Measurements from ENCODE around the gene SPDYA.
A peak's percentile ranks its signal among the peaks of the same experiment; 100 is the strongest.
"Not testable (repeated sequence)": the region's sequence is repeated elsewhere in the genome, so short reads cannot be mapped to it uniquely, and the experiment has no call there.

SPDYA gene

DNA sequence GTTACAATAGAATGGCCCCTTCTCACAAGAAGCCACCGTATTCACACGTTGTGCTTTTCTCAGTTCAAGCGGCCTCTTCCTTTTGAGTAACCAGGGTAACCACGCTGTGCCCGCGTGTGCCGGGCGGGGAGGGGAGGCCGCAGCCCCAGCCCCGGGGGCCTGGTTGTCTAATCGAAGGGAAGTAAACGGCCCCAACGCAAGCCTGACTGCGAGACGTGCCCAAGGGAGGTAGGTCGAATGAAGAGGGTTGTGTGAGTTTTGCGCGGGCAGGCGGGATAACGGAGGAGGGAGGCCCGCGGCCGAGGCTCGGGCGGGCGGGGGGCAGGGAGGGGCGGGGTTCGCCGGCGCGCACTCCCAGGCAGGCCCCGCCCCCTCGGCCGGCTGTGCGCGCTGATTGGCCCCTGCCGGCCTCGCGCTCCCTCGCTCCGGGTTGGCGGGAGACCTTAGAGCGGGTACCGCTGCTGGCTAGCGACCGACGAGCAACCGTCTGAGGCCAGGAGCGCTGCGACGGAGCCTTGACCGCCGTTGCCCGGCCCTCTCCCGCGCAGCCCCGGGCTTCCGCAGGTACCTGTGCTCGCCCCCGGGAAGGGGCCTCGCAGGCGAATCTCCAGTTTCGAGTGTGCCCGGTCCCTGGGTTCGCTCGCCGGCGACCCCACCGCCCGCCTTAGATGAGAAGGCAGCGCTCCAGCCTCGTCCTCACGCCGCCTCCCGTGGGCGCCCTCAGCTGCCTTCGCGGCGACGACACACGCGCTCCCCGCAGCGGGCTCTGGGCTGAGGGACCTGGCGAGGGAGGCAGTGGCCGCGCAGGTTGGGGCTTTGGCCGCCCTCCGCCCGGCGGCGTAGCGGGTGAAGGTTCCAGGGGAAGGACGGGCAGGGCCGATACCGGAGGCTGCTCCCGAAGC lies at the start of gene SPDYA:
SPDYA (plus strand) TSS at position 451 of the 902 bp plus-strand sequence. CDS start 5,181 bp downstream, outside the sequence.
- FAIRE-seq, result no peak

DNA sequence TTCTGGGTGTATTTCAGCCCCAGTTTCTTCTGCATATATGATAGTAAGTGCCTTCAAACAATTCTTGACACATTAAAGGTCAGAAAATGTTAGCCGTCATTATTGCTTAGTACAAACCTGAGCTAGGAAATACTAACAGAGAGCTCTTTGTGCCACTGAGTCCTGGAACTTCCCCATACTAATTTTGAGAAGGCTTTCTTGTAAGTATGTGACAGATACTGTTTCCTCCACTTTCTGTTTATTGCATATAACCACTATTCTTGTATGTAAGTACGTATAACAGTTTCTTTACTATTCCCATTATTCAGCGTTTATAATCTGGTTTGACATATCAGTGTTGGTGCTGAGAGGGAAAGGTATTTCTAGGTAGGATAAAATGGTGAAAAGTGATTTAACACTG lies 49.2 kb upstream of the SPDYA start:
- FAIRE-seq, result no peak

DNA sequence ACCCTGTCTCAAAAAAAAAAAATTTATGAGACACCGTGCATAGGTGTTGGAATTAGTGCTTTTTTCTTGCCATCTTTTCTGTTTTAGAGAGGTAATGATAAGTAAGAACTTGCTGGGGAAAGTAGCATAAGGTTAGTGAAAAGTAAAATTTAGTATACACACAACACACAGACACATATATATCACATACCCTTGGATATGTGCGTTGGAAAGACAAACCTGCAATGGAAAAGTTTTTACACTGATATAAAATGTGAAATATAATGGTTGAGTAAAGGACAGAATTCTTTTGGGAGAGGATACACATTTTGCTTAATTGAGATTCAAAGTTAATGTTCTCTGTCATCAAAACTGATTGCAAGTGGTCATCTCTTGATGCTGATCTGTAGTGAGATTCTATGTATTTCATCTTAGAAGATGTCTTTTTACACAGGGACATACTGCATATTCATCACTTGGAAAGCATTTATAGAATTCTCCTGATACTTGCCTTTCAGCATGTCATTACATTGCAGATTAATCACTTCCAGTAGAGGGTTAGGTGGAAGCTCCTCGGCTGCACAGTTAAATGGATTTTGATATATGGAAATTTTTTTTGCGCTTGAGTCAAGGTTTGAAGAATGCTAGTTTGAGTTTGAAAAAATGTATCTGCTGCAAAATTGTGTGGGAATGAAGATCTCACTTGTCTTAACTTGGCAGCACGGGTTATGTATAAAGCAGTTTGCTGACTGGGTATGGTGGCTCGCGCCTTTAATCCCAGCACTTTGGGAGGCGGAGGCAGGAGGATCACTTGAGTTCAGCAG lies 45.5 kb upstream of the SPDYA start:
- no peak for FAIRE-seq

DNA sequence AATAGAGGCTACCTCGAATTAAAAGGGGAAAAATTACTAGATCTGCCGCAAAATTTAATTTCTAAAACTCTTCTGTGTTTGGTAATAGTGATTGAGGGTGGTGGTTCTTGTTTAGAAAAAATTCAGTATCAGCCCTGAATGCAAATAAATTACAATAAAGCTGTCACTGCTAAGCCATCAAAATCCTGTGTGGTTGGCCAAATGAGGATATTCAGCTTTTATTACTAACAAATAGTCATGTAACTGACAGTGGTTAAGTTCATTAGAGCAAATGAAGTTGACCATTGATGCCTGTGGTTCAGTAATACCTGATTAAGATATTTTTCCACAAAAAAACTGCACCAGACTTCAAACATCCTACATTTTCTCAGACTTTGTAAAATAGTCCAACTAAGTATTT lies 44.6 kb upstream of the SPDYA start:
- FAIRE-seq, result no peak

DNA sequence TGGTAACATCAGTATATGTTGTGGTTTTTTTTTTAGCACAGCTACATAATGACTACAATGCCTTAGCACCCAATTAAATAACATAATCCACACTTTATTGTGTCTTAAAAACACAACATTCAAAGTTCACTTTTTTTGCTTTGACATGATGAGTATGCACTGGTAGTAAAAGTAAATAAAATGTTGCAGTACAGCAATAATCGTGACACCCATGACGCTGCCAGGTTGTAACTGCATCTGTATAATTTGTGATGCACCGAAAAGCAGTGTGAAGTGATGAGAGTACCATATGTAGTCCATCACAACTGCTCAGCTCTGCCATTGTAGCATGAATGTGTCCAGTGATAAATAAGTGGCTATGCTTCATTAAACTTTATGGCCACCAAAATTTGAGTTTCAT lies 43.3 kb upstream of the SPDYA start:
- FAIRE-seq, result no peak

DNA sequence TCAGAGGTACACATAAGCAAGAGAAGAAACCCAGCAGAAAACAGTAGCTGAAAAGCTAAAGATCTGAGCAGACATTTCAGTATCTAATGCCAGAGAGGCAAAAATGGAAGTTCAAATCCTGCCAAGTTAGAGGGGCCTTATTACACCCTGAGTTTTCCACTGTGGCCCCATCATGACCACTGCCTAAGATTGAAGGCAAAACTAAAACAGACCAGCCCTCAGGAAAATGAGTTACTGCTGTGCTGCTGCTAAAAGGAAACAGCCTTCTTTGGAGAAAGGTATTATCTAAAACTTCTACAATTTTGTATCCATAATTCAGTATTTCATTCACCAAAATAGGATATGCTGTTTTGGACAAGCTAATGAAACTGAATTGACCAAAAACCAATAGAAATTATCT lies 42.2 kb upstream of the SPDYA start:
- FAIRE-seq, result no peak

DNA sequence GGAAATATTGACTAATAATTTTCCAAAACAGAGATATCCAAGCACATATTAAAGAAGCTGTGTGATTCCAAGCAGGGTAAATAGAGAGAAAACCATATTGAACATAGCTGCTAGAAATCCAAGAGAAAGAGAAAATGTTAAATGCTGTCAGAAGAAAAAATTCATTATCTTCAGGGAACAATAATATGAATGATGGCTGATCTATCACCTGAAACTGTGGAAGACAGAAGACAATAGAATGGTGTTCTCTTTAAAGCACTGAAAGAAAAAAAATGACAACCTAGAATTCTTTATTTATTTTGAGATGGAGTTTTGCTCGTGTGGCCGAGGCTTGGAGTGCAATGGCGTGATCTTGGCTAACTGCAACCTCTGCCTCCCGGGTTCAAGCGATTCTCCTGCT lies 41.7 kb upstream of the SPDYA start:
- FAIRE-seq, result no peak

DNA sequence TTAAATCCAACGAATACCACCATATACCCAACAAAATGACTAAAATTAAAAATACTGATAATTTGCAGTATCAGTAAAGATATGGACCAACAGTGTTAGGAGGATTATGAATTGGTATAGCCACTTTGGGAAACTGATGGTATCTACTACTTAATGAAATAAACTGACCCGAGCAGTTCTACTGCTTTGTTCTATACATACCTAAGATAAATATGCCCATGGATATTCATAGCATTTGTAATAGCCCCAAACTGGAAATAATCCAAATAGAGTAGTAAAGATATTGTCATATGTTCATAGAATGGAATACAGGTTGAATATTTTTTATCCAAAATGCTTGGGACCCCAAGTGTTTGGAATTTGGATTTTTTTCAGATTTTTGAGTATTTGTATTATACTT lies 38.3 kb upstream of the SPDYA start:
- FAIRE-seq, result no peak

DNA sequence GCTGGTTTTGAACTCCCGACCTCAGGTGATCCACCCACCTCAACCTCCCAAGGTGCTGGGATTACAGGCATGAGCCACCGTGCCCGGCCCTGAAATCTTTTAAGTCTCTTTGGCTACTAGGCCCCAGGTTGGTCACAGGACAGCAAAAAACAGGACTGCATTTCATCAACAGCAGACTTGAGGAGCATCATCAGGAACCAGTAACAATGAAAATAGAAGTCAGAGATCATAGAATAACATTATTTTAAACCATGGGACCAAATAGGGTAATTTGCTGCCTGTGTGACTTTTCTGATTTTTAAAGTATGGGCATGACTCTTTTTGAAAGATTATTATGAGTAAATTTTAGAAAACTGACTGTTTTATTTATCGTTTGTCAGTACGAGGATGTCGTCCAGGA lies 34.2 kb upstream of the SPDYA start:
- no peak for FAIRE-seq

DNA sequence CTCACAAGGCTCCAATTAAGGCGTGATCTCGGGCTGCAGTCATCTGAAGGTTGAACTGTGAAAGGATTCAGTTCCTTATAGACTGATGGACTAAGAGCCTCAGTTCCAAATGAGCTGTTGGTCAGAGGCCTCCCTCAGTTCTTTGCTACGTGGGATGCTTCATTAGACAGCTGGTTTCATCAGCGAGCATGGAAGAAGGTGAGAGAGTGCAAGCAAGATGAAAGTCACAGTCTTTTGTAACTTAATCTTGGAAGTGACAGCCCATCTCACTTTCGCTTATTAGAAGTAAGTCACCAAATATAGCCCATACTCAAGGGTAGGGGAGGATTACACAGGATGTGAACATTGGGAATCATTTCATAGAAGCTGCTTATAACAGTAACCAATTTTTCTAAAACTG lies 32.2 kb upstream of the SPDYA start:
- FAIRE-seq, result no peak

DNA sequence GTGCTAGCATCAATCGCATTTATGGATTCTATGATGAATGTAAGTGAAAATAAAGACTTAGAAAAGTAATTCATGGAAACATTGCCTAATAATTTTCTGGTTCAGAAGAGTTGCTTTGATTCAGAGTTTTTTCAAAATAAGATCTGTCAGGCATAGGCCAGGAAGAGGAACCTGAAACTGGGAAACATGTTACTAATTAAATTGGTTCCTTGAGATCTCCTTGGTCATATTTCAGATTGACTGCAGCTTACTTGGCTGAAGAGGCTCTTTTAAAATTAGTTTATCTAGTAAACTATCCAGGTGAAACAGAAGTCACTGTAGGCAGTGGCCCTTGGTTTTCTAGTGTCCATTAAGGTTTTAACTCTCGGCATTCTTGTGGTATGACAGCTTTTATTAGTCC lies 31.6 kb upstream of the SPDYA start:
- no peak for FAIRE-seq

DNA sequence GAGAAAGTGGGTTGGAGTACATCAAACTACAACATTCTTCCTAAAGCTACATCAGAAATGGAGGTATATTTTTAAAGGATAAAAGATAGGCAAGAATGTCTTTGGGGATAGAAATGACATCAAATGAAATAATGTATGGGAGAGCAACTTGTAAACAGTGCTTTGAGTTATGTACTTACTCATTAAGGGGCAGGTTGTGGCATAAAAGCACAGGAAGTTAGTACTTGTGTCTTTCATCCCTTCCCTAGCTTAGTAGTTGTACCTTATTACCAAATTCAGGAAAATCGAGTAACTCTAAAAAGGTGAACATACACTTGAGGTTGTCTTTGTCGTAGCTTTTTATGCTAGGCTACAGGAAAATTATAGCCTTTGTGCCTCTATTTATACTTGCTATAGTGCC lies 30.1 kb upstream of the SPDYA start:
- FAIRE-seq, result no peak

DNA sequence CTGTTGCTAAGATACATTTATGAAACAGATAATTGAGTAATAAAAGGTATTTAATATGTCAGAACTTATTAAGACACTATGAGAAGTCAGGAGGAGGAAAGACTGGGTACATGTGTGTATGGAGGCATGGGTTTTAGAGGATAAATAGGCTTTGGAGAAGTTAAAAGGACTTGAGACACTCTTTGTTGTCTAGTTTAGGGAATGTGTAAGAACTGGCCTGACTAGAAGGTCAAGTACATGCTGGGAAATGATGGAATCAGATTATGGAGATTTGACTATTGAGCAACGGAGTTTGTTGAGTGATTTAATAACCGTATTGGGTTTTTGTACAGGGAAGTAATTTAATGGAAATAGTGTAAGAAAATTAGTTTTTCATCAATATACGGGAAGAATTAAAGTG lies 28.2 kb upstream of the SPDYA start:
- FAIRE-seq, result no peak

DNA sequence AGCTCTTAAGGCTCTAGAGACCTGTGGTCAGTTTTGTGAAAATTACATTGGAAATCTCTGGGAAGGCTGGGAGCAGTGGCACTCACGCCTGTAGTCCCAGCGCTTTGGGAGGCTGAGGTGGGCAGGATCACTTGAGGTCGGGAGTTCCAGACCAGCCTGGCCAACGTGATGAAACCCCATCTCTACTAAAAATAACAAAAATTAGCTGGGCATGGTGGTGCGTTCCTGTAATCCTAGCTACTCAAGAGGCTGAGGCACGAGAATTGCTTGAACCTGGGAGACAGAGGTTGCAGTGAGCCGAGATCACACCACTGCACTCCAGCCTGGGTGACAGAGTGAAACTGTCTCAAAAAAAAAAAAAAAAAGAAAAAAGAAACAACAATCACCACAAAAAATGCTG lies 26.1 kb upstream of the SPDYA start:
- not testable (repeated sequence) for FAIRE-seq

DNA sequence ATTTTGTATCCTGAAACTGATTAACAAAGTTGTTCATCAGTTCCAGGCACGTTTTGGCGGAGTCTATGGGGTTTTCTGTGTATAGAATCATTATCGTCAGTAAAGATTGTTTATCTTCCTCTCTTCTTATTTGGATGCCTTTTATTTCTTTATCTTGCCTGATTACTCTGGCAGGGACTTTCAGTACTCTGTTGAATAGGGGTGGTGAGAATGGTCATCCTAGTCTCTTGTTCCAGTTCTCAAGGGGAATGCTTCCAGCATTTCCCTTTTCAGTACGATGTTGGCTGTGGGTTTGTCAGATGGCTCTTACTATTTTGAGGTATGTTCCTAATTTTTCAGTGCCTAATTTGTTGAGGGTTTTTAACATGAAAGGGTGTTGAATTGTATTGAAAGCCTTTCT lies 14.0 kb upstream of the SPDYA start:
- FAIRE-seq, result no peak

DNA sequence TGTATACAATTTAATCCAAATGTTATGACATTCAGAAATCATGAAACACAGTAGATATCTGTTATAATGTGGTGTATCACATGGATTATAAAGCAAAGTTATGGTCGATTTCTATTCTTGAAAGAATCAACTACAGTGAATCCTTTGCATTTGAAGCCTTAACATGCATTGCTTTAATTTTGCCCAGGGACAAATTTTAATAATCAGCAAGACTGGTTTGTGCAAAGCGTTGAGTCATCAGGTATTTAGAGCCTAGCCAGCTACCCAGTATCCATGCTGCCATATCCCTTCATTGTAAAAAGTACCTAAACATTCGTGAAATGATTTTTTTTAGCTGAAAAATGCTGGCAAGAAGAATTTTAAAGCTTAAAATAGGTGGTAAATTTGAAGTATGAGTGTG lies 8.9 kb upstream of the SPDYA start:
- no peak for FAIRE-seq

DNA sequence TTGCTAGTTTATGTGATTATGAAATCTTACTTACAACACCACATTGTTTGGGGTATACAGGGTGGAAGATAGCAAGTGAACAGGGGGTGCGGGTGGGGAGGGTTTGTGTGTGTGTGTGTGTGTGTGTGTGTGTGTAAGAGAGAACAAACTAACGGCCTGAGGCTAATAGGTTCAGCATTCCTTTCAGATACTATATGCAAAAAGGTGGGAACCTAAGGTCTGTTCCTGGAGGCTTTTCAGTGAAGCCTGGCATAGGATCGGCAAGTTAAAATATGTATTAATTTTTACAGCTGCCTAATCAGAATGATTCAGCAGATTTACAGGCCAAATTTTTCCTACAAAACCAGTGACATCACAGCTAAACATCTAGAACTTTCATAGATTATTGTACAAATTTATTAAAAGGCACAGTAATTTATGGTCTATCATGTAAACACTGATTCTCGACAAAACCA lies 7.6 kb upstream of the SPDYA start:
- no peak for FAIRE-seq

DNA sequence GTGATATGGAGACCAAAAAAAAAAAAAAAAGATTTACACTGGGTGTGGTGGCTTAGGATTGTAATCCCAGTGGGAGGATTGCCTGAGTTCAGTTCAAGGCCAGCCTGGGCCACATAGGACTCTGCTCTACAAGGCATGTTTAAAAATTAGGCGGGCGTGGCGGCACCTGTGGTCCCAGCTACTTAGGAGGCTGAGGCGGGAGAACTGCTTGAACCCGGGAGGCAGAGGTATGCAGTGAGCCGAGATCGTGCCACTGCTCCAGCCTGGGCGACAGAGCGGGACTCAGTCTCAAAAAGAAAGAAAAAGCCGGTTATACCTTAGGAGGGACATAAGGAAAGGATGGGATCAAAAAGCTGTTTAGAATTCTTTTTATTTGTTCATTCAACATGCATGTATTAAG lies 707 bp upstream of the SPDYA start:
- no peak for FAIRE-seq

DNA sequence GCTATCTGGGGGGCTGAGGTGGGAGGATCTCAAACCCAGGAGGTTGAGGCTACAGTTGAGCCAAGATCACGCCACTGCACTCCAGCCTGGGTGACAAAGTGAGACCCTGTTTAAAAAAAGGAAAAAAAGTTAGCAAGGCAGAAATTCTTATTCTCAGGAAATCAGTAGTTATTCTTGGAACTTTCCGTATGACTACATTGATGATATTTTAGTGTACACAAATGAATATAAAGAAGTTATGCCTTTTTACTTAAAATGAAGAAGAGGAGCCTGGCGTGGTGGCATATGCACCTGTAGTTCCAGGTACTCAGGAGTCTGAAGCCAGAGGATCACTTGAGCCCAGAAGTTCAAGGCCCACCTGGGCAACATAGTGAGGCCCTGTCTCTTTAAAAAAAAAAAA lies 7.4 kb downstream of the SPDYA start:
- FAIRE-seq, result no peak

DNA sequence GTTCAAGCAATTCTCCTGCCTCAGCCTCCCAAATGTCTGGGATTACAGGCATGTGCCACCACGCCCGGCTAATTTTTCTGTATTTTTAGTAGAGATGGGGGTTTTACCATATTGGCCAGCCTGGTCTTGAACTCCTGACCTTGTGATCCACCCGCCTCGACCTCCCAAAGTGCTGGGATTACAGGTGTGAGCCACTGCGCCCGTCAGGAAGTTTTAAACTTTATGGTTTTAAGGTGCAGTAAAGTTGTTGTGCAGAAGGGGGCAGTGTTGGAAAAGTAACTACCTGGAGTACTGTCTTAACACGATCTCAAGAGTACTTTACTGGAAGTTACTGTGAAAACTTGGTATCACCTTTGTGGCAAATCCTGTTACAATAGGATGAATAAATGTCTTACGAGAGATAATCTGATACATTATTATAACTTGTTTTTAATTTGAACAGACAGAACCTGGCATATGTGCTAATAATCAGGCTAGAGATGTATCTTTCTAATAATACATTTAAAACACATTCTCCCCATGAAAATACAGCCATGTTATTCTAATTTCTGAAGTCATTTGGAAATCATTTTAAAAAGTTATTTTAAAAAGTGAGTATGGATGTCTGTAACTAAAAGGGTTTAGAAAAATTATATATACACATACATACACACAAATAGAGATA lies 10.8 kb downstream of the SPDYA start:
- peak; percentile 89 for FAIRE-seq

DNA sequence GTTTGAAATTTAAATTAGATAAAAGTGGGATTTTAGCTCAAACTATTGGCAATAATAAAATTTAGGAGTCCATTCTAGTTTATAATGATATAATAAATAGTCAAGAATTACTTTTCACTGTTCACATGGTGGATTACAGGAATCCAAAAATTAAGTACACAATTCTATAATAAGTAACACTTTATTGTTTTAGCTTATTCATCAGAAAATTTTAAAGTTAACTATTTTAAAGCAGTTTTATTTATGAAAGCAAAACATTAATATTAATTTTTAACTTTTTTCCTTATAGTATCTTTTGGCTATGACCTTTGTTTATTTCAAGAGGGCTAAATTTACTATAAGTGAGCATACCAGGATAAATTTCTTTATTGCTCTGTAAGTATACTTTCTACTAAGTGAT lies 11.4 kb downstream of the SPDYA start:
- FAIRE-seq, result no peak

DNA sequence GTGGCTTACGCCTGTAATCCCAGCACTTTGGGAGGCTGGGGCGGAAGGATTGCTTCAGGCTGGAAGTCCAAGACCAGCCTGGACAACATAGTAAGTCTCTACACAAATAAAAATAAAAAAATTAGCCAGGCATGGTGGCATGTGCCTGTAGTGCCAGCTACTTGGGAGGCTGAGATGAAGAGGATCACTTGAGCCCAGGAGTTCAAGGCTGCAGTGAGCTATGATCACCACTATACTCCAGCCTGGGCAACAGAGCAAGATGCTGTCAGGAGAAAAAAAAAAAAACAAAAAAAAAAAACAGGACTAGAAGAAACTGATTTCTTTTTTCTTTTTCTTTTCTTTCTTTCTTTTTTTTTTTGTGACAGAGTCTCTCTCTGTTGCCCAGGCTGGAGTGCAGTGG lies 13.6 kb downstream of the SPDYA start:
- FAIRE-seq, result no peak

DNA sequence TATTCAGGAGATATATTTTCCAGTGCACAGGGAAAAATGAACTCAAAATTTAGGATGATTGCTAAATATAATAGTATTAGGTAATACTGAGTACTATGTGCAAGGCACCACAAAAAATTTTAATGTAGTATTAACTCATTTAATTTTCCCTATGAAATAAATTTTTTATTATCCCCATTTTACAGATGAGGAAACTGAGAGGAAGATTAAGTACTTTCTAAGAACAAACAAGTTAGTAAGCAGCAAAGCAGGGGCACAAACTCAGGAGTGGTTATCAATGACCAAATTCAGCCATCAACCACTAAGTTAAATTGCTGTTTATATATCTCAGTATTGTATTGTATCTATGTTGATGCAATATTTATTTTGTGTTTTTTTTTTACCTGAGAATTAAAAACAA lies 14.2 kb downstream of the SPDYA start:
- no peak for FAIRE-seq

DNA sequence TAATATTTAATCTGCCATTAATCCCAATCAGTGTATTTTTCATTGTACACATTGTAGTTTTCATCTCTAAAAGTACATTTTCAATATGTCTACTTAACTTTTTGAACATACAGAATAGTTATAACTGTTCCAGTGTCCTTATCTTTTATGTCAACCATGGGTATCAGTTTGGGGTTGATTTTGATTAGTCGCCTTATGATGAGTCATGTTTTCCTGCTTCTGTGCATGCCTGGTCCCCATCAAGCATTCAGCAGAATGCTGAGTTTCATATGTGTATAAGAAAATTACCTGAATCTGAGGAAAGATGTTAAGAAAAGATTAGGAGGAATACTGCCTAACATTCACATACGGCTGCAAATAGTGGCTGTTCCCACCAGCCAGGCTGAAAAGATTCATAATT lies 17.7 kb downstream of the SPDYA start:
- FAIRE-seq, result no peak
